SU-DHL-6 (cell line): ENCODE data around the gene NCS1.

Experiments used
- H2AFZ ChIP-seq: fragments of 200-600 bp; sonication (generic); 2 replicates; pipeline ENCODE4 v1.6.1; 2014; ENCODE audit warnings: low read depth, mild to moderate bottlenecking, moderate library complexity, mixed read lengths, antibody characterized with exemption, low read length; ENCODE audit not compliant: severe bottlenecking
- H3F3A ChIP-seq: fragments of 200-600 bp; shearing (Covaris generic); 2 replicates; pipeline ENCODE4 v1.6.0; 2016; ENCODE audit warnings: antibody characterized with exemption, mild to moderate bottlenecking; ENCODE audit not compliant: insufficient read depth
- H3K27ac ChIP-seq: fragments of 200-600 bp; sonication (generic); 2 replicates; pipeline ENCODE4 v1.5.1; 2016; ENCODE audit warnings: low read depth, mild to moderate bottlenecking, low read length, moderate library complexity, mixed read lengths
- H3K27me3 ChIP-seq: fragments of 200-600 bp; sonication (generic), shearing (Covaris generic); 2 replicates; pipeline ENCODE4 v1.6.0; 2014; ENCODE audit warnings: mild to moderate bottlenecking, low read length
- H3K36me3 ChIP-seq: fragments of 200-600 bp; sonication (generic); 2 replicates; pipeline ENCODE4 v1.6.1; 2014; ENCODE audit warnings: mild to moderate bottlenecking, low read length, mixed read lengths
- H3K4me2 ChIP-seq: fragments of 300-600, 200-600 bp; shearing (Covaris generic), sonication (generic); 2 replicates; pipeline ENCODE4 v1.6.0; 2014; ENCODE audit warnings: low read length, low read depth, mild to moderate bottlenecking; ENCODE audit not compliant: poor library complexity, severe bottlenecking
- H3K4me3 ChIP-seq: fragments of 200-600 bp; sonication (generic); 2 replicates; pipeline ENCODE4 v1.5.1; 2014; ENCODE audit warnings: antibody characterized with exemption, low read length, mild to moderate bottlenecking, mixed read lengths; ENCODE audit not compliant: insufficient read depth, poor library complexity, severe bottlenecking
- H3K79me2 ChIP-seq: fragments of 200-600 bp; sonication (generic); 2 replicates; pipeline ENCODE4 v1.6.1; 2014; ENCODE audit warnings: mild to moderate bottlenecking, low read length, moderate library complexity; ENCODE audit not compliant: insufficient read depth
- H3K9ac ChIP-seq: fragments of 200-600 bp; sonication (generic); 2 replicates; pipeline ENCODE4 v1.7.0; 2014; ENCODE audit warnings: mild to moderate bottlenecking, low read length
- H3K9me2 ChIP-seq: fragments of 200-600 bp; sonication (generic); replicated peaks from 2 replicates; pipeline ENCODE4 v1.6.1; 2014; ENCODE audit warnings: low read length; ENCODE audit not compliant: insufficient read depth
- H3K9me3 ChIP-seq: fragments of 200-600 bp; sonication (generic); 2 replicates; pipeline ENCODE4 v1.6.1; 2014; ENCODE audit warnings: low read length, mixed read lengths; ENCODE audit not compliant: insufficient read depth
- H4K20me1 ChIP-seq: fragments of 200-600 bp; sonication (generic); 2 replicates; pipeline ENCODE4 v1.6.1; 2014; ENCODE audit warnings: low read depth, mild to moderate bottlenecking, antibody characterized with exemption, low read length, moderate library complexity, mixed read lengths
- CTCF ChIP-seq: fragments of 200-600 bp; sonication (generic); IDR thresholded peaks from one replicate; pipeline ENCODE4 v1.5.1; 2017; ENCODE audit warnings: antibody characterized with exemption, mild to moderate bottlenecking, low read length, moderate library complexity; ENCODE audit not compliant: insufficient read depth, poor library complexity, severe bottlenecking
- EZH2phosphoT487 ChIP-seq: fragments of 200-600 bp; sonication (generic), shearing (Covaris generic); conservative IDR thresholded peaks from 2 replicates; pipeline ENCODE4 v1.6.1; 2018; ENCODE audit warnings: mild to moderate bottlenecking, antibody characterized with exemption, low read length, moderate library complexity, mixed read lengths

The NCS1 gene

GRCh38 chr9:130149654-130150286 lies 22.4 kb upstream of the NCS1 start:
- Histone ChIP-seq H3F3A (no peaks in the 10 kb centered on the region), H3K36me3 (no peaks in the 10 kb centered on the region), H3K79me2 (no peaks in the 10 kb centered on the region), H3K27me3 (no peaks in the 10 kb centered on the region), H3K9me3 (no peaks in the 10 kb centered on the region), H2AFZ (no peak overlapping the region), H4K20me1 (no peaks in the 10 kb centered on the region), H3K9ac (no peak overlapping the region), H3K9me2 (no peaks in the 10 kb centered on the region), H3K4me3 (no peak overlapping the region), H3K4me2 (no peak overlapping the region), H3K27ac (no peak overlapping the region)
- TF ChIP-seq EZH2phosphoT487 (no peak), CTCF (no peak)

GRCh38 chr9:130150779-130151382 lies 21.3 kb upstream of the NCS1 start:
- no peaks in the 10 kb centered on the region for H3K79me2 ChIP-seq
- no peaks in the 10 kb centered on the region for H3K9me2 ChIP-seq
- TF ChIP-seq EZH2phosphoT487 (no peak), CTCF (no peak)
- H3F3A ChIP-seq, result no peaks in the 10 kb centered on the region
- H2AFZ ChIP-seq, result no peak overlapping the region
- no peaks in the 10 kb centered on the region for H3K9me3 ChIP-seq
- no peak overlapping the region for H3K27ac ChIP-seq
- no peaks in the 10 kb centered on the region for H3K36me3 ChIP-seq
- no peaks in the 10 kb centered on the region for H3K27me3 ChIP-seq
- no peak overlapping the region for H3K4me3 ChIP-seq
- H3K4me2 ChIP-seq, result no peak overlapping the region
- H3K9ac ChIP-seq, result no peak overlapping the region
- H4K20me1 ChIP-seq, result no peaks in the 10 kb centered on the region

GRCh38 chr9:130154816-130155215 lies 17.4 kb upstream of the NCS1 start:
- no peak for TF ChIP-seq CTCF
- no peak for TF ChIP-seq EZH2phosphoT487
- H3K27ac ChIP-seq, result no peak overlapping the region

More at GRCh38 chr9:130154816-130155215, 17.4 kb upstream of the NCS1 start:
- H2AFZ ChIP-seq, result no peak overlapping the region
- H3K36me3 ChIP-seq, result no peaks in the 10 kb centered on the region
- H3K79me2 ChIP-seq, result no peaks in the 10 kb centered on the region
- H3K9me2 ChIP-seq, result no peaks in the 10 kb centered on the region
- no peak overlapping the region for H3K4me2 ChIP-seq
- no peaks in the 10 kb centered on the region for H3K9me3 ChIP-seq
- H3K4me3 ChIP-seq, result no peak overlapping the region
- no peaks in the 10 kb centered on the region for H4K20me1 ChIP-seq
- no peaks in the 10 kb centered on the region for H3K27me3 ChIP-seq
- no peaks in the 10 kb centered on the region for H3F3A ChIP-seq
- no peak overlapping the region for H3K9ac ChIP-seq
